Coronary artery (tissue), 2 donors: ENCODE data around the gene PAWR.

Experiments used
- DNase-seq: peaks from one replicate; pipeline ENCODE4 v3.0.0-alpha.2; 2017; ENCODE audit warnings: low spot score
- H3K27ac ChIP-seq, 2 donors: fragments of 200-600 bp; sonication (generic); one replicate each; pipeline ENCODE4 v1.5.1; 2016 to 2019
- H3K4me3 ChIP-seq: fragments of 200-600 bp; sonication (generic); 2 replicates; pipeline ENCODE4 v1.5.1; 2016; ENCODE audit warnings: mild to moderate bottlenecking, moderate library complexity
- CTCF ChIP-seq: fragments of 200-600 bp; sonication (generic); IDR thresholded peaks from one replicate; pipeline ENCODE4 v1.5.1; 2019; ENCODE audit warnings: antibody characterized with exemption

The PAWR gene

GRCh38 chr12:79662046-79662811, 28.5 kb downstream of the PAWR start:
- H3K4me3 ChIP-seq = no peak overlapping the region
- TF ChIP-seq CTCF = no peak
- H3K27ac ChIP-seq = no peak overlapping the region
- DNase-seq = no peak

- DNase-seq = no peak
- H3K27ac ChIP-seq = no peak overlapping the region
- TF ChIP-seq CTCF = no peak
- no peak overlapping the region for H3K4me3 ChIP-seq
Measured at GRCh38 chr12:79661629-79662028, 29.1 kb downstream of the PAWR start.

- no peak overlapping the region for H3K4me3 ChIP-seq
- no peak for TF ChIP-seq CTCF
- no peak for DNase-seq
- H3K27ac ChIP-seq = no peak overlapping the region
Measured at GRCh38 chr12:79659961-79660431, 30.8 kb downstream of the PAWR start.

GRCh38 chr12:79658221-79658620, 32.5 kb downstream of the PAWR start:
- no peak for TF ChIP-seq CTCF
- no peak overlapping the region for H3K4me3 ChIP-seq
- DNase-seq = no peak

GRCh38 chr12:79657136-79657535, 33.6 kb downstream of the PAWR start:
- TF ChIP-seq CTCF = no peak
- DNase-seq = no peak
- H3K27ac ChIP-seq = no peak overlapping the region
- H3K4me3 ChIP-seq = no peak overlapping the region

More at GRCh38 chr12:79658221-79658620, 32.5 kb downstream of the PAWR start:
- H3K27ac ChIP-seq = no peak overlapping the region

GRCh38 chr12:79655036-79655435, 35.7 kb downstream of the PAWR start:
- DNase-seq = no peak
- H3K4me3 ChIP-seq = no peak overlapping the region
- H3K27ac ChIP-seq = no peak overlapping the region
- no peak for TF ChIP-seq CTCF

- no peak overlapping the region for H3K4me3 ChIP-seq
- DNase-seq = no peak
- no peak for TF ChIP-seq CTCF
Measured at GRCh38 chr12:79652521-79652920, 38.2 kb downstream of the PAWR start.

More at GRCh38 chr12:79652521-79652920, 38.2 kb downstream of the PAWR start:
- H3K27ac ChIP-seq = no peak overlapping the region
